Measurements from ENCODE around the gene ULK1.

Gene ULK1

GRCh38 chr12:131909752-131910219 is 15.4 kb downstream of the ULK1 start:
- DNase-seq: no peak

- no peak for DNase-seq
Measured at GRCh38 chr12:131910302-131911027, 16.0 kb downstream of the ULK1 start.

DNA sequence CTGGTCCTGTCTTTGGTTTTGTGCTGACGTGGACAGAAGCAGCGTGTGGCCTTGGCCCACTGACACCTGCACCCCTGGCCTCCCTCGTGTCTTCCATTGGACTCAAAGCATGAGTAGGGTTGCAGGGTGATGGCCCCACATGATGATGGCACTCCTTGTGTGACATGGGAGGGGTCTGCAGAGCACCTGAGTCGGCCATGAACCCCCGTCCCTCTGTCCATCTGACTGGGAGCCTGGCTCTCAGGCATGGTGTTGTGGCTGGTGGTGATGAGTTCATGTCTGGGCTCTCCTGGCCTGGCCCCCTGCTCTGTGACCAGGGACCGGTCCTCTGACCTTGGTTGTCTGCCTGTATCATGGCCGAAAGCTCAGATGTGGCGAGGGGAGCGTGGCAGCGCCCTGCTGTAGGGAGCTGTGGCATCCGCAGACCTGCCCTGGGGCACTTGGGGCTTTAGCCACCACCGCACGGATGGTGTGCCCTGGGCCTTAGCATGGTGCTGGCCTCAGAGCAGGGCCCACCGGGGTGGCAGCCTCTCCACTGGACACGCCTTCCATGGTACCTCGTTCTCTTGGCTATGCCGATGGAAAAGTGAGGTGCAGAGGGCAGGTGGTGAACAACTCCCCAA is 16.7 kb downstream of the ULK1 start:
- DNase-seq: no peak

- no peak for DNase-seq
Measured at GRCh38 chr12:131911851-131912477, 17.5 kb downstream of the ULK1 start.

GRCh38 chr12:131912518-131913274 is 18.3 kb downstream of the ULK1 start:
- peak; percentile 48 for DNase-seq

GRCh38 chr12:131913666-131914065 is 19.2 kb downstream of the ULK1 start:
- no peak for DNase-seq

DNA sequence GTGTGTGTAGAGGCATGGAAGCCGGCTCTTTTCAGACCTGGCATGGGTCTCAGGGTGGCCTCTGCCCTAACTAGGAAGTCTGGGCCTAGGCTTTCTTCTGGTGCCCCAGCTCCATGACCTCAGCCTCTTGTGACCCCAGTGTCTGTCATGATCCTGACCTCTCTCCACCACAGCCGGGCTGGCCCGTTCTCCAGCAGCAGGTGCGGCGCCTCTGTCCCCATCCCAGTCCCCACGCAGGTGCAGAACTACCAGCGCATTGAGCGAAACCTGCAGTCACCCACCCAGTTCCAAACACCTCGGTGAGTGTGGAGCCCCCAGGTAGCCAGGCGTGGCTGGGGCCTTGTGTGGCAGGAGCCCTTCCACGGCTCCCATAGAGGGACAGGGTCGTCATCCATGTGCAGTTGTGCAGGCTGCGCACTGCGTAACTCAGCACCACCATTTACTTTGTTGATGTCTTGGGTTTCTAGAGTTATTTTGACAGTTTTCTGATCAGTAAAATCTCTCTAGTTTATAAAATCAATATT is 19.8 kb downstream of the ULK1 start:
- DNase-seq: no peak

DNA sequence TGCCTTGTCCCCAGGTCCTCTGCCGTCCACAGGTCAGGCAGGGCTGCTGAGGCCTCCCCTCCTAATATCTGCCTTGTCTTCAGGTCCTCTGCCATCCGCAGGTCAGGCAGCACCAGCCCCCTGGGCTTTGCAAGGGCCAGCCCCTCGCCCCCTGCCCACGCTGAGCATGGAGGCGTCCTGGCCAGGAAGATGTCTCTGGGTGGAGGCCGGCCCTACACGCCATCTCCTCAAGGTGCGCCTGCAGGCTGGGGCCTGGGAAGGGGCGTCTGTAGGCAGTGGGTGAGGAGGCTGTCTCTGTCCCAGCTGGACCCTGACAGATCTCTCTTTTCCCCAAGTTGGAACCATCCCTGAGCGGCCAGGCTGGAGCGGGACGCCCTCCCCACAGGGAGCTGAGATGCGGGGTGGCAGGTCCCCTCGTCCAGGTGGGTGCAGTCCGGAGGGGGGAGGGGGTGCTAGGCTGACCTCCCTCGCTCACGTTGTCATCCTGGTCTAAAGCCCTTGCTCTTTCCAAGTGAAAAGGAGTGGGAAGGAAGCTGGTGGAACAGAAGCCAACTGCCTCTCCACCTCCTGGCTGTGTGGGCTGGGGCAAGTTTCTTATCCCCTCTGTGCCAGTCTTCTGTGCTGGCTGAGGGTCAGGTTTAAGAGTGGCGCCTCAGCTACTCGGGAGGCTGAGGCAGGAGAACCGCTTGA is 20.7 kb downstream of the ULK1 start:
- DNase-seq: no peak

DNA sequence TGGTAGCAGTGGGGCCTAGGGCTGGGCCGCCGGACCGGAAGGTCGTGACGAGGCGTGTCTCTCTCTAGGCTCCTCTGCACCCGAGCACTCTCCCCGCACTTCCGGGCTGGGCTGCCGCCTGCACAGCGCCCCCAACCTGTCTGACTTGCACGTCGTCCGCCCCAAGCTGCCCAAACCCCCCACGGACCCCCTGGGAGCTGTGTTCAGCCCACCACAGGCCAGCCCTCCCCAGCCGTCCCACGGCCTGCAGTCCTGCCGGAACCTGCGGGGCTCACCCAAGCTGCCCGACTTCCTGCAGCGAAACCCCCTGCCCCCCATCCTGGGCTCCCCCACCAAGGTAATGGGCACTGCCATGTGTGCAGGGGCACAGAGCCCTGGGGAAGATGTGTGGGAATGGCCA is 21.4 kb downstream of the ULK1 start:
- DNase-seq: no peak

DNA sequence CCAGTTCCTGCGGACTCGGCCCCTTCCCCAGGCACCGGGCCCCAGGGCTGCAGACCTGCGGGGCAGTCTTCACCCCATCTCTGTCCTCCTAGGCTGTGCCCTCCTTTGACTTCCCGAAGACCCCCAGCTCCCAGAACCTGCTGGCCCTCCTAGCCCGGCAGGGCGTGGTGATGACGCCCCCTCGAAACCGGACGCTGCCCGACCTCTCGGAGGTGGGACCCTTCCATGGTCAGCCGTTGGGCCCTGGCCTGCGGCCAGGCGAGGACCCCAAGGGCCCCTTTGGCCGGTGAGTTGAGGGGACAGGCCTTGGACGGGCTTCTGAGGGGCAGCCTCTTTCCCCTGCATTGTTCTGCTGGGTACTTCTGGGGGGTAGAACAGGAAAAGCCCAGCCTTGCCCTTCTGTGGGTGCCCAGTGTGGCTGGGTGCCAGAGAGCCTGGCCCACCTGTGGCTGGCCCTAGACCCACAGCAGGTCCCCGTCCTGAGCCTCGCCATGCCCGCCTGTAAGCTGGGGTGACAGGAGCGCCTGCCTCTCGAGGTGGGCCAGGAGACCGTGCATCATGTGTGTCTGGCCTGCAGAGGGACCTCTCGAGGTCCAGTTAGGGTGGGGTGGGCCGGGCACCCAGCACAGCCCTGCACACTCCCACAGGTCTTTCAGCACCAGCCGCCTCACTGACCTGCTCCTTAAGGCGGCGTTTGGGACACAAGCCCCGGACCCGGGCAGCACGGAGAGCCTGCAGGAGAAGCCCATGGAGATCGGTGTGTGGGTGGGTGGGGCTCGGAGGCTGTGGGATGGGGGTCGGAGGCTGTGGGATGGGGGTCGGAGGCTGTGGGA is 22.1 kb downstream of the ULK1 start:
- no peak for DNase-seq

GRCh38 chr12:131917139-131917710 is 22.8 kb downstream of the ULK1 start:
- no peak for DNase-seq

DNA sequence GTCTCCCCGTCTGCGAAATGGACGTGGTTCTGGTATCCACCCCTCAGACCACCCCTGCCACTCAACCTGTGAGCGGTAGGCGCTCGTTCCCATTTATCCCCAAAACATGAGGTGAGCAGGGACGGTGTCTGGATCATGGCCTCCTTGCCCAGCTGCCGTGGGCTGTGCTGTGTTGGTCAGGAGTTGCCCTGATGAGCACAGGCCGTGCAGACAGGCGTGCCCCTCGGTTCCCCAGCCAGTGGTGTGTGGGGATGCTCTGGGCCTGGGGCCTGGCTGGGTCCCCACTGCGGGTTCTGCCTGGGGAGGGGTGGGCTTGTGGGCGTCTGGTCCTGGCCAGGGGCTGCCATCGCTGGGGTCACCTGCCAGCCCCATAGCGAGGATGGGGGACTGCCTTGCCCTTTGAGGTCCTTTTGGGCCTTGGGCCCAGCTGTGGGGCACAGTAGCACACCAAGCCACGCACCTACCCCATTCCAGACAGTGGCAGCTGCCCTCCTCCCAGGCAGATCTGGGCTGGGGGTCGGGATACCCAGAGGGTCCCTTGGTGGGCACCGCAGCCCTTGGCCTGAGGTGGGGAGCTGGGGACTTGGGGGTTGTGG is 23.4 kb downstream of the ULK1 start:
- DNase-seq: no peak

DNA sequence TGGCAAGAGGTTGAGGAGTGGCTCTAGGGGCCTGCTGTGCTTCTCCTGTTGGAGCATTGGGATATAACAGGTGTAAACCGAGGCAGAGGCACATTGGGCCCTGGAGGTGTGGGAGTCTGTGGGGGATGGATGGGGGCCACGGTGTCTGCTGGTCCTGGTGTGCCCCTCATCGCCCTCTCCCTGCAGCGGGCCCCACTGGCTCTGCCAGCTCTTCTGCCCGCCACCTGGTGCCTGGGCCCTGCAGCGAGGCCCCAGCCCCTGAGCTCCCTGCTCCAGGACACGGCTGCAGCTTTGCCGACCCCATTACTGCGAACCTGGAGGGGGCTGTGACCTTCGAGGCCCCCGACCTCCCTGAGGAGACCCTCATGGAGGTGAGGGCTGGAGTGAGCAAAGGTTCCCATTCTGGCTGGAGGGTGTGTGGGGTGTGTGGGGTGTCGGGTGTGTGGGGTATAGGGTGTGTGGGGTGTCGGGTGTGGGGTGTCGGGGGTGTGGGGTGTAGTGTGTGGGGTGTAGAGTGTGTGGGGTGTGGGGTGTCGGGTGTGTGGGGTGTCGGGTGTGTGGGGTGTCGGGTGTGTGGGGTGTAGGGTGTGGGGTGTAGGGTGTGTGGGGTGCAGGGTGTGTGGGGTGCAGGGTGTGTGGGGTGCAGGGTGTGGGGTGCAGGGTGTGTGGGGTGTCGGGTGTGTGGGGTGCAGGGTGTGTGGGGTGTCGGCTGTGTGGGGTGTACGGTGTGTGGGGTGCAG is 24.1 kb downstream of the ULK1 start:
- no peak for DNase-seq

- DNase-seq: no peak
Measured at GRCh38 chr12:131919051-131919347, 24.6 kb downstream of the ULK1 start.

GRCh38 chr12:131919366-131920156 is 25.1 kb downstream of the ULK1 start:
- DNase-seq: no peak

GRCh38 chr12:131920157-131920508 is 25.7 kb downstream of the ULK1 start:
- no peak for DNase-seq

DNA sequence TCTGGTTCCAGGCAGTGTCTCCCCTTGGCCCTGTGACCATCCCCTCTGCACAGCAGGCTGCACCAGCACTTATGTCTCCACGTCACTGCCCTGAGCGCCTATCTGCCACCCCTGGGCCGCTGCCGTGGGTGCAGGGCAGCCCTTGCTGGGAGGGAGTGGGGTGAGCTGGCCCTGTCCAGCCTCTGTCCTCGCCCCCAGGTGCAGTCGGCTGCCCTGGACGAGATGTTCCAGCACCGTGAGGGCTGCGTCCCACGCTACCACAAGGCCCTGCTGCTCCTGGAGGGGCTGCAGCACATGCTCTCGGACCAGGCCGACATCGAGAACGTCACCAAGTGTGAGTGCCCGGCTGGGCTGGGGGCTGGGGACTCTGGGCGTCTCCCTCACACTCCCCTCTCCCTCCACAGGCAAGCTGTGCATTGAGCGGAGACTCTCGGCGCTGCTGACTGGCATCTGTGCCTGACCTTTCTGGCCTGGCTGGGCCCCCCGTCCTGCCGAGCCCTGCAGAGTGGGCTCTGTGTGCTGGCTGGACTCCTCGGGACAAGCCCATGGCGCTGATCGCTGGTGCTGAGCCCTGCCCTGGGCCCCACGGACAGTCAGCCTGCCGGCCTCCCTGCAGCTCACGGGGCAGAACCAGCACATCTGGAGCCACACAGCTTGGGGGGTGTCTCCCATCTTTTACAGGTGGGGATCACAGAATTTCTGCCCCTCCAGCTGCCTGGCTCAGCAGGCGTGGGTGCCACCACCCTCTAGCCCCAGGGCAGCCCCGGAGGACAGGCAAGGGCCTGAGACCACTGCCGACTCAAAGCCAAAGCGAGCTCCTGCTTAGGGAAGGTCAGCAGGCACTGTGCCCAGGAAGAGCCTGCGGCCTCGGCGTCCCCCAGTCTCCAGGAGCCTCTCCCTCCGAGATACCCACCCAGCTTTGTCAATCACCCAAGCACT is 26.7 kb downstream of the ULK1 start:
- no peak for DNase-seq
